PFSK-1 (cell line): ENCODE results near the gene BCL11A.

Experiments
- FOXP2 ChIP-seq: optimal IDR thresholded peaks from 2 replicates; pipeline ENCODE3; 2011; ENCODE audit warnings: borderline replicate concordance, control low read depth, inconsistent platforms; ENCODE audit not compliant: insufficient read depth; ENCODE audit errors: extremely low read length, extremely low read depth
- POLR2AphosphoS5 ChIP-seq: IDR thresholded peaks from 2 replicates; pipeline ENCODE4 v1.6.1; 2012; ENCODE audit warnings: low read depth, mild to moderate bottlenecking, control low read depth, low read length, moderate library complexity
- SIN3A ChIP-seq: IDR thresholded peaks from 2 replicates; pipeline ENCODE4 v1.6.1; 2012; ENCODE audit warnings: mild to moderate bottlenecking, low read length, moderate library complexity, borderline replicate concordance; ENCODE audit not compliant: insufficient read depth
- TAF1 ChIP-seq: IDR thresholded peaks from 2 replicates; pipeline ENCODE4 v1.6.1; 2012; ENCODE audit warnings: low read length, control low read depth, borderline replicate concordance; ENCODE audit not compliant: insufficient read depth

DNA sequence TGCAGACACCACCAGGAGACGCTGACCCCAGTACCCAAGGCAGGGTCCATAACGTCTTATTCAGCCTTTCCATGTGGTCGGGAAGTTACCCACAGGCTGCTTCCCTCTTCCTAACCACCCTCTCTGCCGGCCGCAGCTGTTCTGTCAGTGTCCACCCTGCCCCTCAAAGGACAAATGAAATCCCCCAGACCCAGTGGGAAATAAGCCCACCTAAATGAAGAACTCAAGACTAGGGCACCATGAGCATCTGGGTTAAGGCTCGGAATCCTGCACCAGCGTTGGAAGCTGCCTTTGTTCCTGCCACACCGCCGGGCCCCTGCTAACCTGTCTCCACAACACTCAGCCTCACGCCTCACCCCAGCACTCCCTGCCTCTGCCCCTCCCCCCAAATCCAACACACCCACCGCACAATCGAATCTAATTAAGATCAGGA, 21.7 kb downstream of the BCL11A start:
- TF ChIP-seq FOXP2 (no peak), POLR2AphosphoS5 (no peak), SIN3A (no peak), TAF1 (no peak)
